ENCODE results near the gene IL22RA2. TPM values are rescaled to one million over a fixed set of nuclear protein-coding genes. Genes with fewer than 3 reads are reported as not detected.

The IL22RA2 gene
- total and polyA plus RNA-seq, 2 of the 13 experiments (the other 11 are each of a cell fraction or from before 2014, with no cell fraction given), result not detected

DNA sequence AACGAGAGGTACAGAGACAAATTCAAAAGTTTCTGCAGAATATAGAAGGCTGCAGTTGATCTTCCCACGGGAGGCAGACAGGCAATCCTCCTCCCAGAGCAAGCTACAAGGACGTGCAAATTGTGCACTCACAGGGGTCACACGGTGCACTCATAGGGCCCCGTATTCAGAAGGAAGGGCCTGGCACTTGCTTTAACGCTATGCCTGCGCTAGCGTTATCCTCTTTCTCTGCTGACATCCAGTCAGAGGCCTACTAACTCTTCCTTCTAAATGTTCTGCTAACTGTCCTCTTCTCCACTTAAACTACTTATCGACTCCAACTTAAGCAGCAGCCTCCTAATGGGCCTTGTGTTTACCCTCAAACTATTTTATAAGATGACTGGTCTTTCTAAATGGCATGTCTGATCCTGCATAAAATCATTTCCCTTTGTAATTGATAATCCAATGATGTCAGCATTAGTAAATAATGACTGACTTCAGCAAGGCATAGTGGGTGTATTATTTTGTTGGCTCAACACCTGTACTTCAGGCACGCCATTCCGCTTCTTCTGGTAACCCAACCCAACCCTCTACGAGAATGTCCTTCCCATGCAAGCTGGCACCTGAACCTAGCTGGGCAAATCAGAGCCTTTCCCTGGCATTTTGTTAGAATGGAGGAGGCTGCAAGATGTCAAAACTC, 43.6 kb upstream of the IL22RA2 start (continued):
- TF ChIP-seq, protein P1, sequence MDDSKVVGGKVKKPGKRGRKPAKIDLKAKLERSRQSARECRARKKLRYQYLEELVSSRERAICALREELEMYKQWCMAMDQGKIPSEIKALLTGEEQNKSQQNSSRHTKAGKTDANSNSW (CRISPR knock-in tag; IDR thresholded peaks at IDR 0.05; ENCODE audit: borderline replicate concordance), result no peak
- TF ChIP-seq, protein P2, sequence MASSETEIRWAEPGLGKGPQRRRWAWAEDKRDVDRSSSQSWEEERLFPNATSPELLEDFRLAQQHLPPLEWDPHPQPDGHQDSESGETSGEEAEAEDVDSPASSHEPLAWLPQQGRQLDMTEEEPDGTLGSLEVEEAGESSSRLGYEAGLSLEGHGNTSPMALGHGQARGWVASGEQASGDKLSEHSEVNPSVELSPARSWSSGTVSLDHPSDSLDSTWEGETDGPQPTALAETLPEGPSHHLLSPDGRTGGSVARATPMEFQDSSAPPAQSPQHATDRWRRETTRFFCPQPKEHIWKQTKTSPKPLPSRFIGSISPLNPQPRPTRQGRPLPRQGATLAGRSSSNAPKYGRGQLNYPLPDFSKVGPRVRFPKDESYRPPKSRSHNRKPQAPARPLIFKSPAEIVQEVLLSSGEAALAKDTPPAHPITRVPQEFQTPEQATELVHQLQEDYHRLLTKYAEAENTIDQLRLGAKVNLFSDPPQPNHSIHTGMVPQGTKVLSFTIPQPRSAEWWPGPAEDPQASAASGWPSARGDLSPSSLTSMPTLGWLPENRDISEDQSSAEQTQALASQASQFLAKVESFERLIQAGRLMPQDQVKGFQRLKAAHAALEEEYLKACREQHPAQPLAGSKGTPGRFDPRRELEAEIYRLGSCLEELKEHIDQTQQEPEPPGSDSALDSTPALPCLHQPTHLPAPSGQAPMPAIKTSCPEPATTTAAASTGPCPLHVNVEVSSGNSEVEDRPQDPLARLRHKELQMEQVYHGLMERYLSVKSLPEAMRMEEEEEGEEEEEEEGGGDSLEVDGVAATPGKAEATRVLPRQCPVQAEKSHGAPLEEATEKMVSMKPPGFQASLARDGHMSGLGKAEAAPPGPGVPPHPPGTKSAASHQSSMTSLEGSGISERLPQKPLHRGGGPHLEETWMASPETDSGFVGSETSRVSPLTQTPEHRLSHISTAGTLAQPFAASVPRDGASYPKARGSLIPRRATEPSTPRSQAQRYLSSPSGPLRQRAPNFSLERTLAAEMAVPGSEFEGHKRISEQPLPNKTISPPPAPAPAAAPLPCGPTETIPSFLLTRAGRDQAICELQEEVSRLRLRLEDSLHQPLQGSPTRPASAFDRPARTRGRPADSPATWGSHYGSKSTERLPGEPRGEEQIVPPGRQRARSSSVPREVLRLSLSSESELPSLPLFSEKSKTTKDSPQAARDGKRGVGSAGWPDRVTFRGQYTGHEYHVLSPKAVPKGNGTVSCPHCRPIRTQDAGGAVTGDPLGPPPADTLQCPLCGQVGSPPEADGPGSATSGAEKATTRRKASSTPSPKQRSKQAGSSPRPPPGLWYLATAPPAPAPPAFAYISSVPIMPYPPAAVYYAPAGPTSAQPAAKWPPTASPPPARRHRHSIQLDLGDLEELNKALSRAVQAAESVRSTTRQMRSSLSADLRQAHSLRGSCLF (CRISPR knock-in tag; IDR thresholded peaks at IDR 0.05; ENCODE audit: borderline replicate concordance), result peak; percentile 65; the same call in 1 of the 2 replicates
- TF ChIP-seq, protein P3, sequence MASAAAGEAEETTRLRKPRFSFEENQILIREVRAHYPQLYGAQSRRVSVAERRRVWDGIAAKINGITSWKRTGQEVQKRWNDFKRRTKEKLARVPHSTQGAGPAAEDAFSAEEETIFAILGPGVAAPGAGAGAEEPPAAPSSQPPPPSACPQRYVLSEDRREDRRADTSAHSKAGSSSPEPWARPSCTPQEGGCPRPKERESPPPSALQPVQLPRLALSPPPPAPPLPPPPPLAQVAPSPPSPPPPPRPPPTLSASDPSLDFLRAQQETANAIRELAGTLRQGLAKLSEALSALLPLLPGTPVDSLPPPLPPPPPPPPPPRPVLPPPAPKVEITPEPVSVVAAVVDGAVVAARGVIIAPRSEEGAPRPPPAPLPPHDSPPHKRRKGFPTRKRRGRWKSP (CRISPR knock-in tag; IDR thresholded peaks at IDR 0.05), result peak; percentile 96
- 0 out of 2 replicates have a peak, but pooled peaks have one; percentile 8 for TF ChIP-seq ZNF780A (CRISPR knock-in tag; IDR thresholded peaks at IDR 0.05)
- TF ChIP-seq, protein P4, sequence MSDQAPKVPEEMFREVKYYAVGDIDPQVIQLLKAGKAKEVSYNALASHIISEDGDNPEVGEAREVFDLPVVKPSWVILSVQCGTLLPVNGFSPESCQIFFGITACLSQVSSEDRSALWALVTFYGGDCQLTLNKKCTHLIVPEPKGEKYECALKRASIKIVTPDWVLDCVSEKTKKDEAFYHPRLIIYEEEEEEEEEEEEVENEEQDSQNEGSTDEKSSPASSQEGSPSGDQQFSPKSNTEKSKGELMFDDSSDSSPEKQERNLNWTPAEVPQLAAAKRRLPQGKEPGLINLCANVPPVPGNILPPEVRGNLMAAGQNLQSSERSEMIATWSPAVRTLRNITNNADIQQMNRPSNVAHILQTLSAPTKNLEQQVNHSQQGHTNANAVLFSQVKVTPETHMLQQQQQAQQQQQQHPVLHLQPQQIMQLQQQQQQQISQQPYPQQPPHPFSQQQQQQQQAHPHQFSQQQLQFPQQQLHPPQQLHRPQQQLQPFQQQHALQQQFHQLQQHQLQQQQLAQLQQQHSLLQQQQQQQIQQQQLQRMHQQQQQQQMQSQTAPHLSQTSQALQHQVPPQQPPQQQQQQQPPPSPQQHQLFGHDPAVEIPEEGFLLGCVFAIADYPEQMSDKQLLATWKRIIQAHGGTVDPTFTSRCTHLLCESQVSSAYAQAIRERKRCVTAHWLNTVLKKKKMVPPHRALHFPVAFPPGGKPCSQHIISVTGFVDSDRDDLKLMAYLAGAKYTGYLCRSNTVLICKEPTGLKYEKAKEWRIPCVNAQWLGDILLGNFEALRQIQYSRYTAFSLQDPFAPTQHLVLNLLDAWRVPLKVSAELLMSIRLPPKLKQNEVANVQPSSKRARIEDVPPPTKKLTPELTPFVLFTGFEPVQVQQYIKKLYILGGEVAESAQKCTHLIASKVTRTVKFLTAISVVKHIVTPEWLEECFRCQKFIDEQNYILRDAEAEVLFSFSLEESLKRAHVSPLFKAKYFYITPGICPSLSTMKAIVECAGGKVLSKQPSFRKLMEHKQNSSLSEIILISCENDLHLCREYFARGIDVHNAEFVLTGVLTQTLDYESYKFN (CRISPR knock-in tag; conservative IDR thresholded peaks at IDR 0.05), result 0 out of 2 replicates have a peak, but pooled peaks have one; percentile 12
- TF ChIP-seq, protein P5, sequence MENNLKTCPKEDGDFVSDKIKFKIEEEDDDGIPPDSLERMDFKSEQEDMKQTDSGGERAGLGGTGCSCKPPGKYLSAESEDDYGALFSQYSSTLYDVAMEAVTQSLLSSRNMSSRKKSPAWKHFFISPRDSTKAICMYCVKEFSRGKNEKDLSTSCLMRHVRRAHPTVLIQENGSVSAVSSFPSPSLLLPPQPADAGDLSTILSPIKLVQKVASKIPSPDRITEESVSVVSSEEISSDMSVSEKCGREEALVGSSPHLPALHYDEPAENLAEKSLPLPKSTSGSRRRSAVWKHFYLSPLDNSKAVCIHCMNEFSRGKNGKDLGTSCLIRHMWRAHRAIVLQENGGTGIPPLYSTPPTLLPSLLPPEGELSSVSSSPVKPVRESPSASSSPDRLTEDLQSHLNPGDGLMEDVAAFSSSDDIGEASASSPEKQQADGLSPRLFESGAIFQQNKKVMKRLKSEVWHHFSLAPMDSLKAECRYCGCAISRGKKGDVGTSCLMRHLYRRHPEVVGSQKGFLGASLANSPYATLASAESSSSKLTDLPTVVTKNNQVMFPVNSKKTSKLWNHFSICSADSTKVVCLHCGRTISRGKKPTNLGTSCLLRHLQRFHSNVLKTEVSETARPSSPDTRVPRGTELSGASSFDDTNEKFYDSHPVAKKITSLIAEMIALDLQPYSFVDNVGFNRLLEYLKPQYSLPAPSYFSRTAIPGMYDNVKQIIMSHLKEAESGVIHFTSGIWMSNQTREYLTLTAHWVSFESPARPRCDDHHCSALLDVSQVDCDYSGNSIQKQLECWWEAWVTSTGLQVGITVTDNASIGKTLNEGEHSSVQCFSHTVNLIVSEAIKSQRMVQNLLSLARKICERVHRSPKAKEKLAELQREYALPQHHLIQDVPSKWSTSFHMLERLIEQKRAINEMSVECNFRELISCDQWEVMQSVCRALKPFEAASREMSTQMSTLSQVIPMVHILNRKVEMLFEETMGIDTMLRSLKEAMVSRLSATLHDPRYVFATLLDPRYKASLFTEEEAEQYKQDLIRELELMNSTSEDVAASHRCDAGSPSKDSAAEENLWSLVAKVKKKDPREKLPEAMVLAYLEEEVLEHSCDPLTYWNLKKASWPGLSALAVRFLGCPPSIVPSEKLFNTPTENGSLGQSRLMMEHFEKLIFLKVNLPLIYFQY (CRISPR knock-in tag; IDR thresholded peaks at IDR 0.05; ENCODE audit: borderline replicate concordance), result no peak
- TF ChIP-seq MTA1 (CRISPR knock-in tag; IDR thresholded peaks at IDR 0.05; ENCODE audit: borderline replicate concordance), result no peak

Data from HepG2 (cell line).